Stimulated activated CD4-positive, alpha-beta T cell treated with anti-CD3 and anti-CD28 coated beads, TNF-alpha, amount 100 ng/mL, for 24 hours (primary cell): Measurements from ENCODE around the gene ST6GALNAC6.

Source experiments
- DNase-seq, 3 experiments: peaks; one replicate each; pipeline ENCODE4 v3.0.0-alpha.2; 2020; ENCODE audit warnings: low read depth in 3 of 3

The ST6GALNAC6 gene

DNA sequence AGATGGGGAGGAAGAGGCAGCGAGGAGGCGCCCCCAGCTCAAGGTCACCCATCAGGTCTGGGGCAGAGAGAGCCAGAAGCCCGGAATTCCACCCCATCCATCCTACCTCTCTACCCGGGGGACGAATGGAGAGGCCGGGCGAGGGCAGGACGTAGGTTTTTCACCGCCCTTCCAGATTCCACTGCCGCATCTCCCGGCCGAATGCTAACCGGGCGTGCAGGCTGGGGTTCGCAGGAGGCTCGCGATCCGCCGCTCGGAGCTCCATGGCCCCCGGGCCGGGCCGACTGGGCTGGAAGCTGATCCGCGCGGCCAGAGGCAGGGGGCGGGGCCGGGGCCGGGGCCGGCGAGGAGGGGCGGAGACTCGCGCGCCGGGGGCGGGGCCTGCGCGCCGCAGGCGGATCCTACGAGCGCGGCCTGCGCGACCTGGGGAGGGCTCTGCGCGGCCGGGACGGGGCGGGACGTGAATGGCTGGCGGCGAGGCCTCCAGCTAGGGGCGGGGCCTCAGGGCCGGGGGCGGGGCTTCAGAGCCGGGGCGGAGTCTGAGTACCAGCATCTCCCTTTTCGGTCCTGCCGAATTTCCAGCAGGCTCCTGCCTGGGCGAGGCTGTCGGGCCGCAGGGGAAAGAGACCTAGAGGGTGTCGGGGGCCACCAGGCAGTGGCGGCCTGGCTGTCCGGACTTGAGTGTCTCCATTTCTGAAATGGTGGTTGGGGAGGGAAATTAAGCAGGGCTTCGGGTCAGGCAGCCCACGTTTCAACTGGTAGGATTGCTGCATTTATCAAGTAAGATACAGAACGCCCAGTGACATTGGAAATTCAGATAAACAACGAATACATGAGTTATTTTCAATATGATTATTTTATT is 17.5 kb upstream of the ST6GALNAC6 start, which contains the start of gene ST6GALNAC4:
Gene ST6GALNAC4, minus strand, starts transcription at position 322 of the 862 bp plus-strand sequence. CDS start 622 bp downstream, outside the sequence.
- DNase-seq, result peak; percentile 92 to 98 (median 92)

DNA sequence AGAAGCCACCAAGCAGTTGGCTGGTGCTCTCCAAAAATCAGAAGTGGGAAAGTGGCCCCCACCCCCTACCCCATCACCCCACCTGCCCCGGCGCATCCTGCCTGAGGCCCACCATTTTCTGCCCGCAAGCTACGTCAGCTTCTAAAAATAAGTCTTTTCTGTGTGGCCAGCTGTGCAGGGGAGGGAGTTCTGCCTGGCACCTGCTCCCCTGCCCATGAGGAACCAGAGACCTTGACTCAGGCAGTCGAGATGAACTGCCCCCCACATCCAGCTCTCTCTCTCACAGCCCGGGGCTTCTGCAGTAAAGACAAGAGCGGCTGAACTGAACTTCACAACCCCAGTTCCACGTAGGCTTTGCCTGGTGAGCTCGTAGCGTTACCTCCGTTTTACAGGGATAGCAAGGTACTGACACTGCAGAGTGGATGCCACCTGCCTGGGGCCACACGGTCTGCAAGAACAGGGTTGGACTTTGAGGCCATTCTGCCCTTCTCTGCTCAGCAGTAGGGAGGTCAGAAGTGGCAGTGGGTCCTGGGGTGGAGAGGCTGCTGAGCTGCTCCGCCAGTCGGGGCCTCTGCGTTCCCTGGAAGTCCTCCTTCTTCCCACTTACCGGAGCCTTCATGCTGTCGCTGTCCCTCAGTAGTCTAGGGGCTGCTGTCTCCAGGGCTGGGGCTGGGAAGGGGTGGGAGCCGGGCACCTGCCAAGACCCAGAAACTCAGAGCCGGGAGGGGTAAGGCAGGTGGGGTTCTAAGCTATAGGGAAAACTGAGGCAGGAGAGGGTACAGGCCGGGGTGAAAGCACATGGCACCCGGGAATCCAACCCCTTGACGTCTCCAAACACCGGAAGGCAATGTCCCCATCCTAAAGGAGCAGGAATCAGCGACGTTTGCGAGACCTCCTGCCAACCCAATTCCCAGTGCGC is 16.7 kb upstream of the ST6GALNAC6 start:
- no peak for DNase-seq

DNA sequence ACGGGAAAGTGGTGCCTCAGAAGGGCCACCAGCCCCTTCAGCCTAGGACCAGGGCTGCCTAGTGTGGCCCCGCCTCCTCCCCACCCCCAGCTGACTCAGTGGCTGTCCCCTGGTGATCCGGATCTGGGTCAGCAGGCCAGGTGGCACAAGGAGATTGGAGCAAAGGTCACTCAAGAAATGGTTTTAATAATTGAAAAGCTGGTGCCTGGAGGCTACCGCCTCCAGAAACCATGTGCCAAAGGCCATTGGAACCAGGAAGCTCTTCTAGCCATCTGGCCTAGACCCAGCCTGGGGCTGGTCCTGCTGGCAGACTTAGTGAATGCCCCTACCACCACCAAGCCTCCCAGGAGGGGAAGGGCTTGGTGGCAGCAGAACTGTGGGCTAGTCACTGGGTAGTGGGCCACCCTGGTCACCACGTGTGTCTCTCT is 15.9 kb upstream of the ST6GALNAC6 start:
- no peak for DNase-seq

DNA sequence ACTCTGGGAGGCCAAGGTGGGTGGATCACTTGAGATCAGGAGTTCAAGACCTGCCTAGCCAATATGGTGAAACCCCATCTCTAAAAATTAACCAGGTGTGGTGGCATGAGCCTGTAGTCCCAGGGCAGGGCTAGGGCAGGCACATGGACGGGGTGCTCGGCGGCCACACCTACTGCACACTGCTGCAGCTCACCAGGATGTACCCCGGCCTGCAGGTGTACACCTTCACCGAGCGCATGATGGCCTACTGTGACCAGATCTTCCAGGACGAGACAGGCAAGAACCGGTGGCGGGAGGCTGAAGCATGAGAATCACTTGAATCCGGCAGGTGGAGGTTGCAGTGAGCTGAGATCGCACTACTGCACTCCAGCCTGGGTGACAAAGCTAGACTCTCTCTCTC is 14.3 kb upstream of the ST6GALNAC6 start:
- DNase-seq, result no peak

DNA sequence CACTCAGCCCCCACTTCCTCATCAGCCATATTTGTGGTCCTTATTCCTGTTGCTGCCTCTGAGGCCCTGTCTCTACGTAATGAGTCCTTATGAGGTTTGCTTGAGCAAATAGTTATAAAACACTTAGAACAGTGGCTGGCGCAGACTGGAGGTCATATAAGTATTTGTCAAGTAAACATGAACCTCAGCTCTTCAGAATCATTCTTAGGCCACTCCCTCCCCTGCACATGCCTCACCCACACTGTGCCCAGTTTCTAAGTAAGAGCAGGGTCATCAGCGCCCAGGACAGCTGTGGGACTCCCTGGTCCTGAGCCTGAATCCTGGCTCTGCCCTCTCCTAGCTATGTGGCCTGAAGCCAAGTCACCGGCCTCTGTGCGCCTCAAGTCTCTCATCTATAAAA is 13.5 kb upstream of the ST6GALNAC6 start:
- no peak for DNase-seq

DNA sequence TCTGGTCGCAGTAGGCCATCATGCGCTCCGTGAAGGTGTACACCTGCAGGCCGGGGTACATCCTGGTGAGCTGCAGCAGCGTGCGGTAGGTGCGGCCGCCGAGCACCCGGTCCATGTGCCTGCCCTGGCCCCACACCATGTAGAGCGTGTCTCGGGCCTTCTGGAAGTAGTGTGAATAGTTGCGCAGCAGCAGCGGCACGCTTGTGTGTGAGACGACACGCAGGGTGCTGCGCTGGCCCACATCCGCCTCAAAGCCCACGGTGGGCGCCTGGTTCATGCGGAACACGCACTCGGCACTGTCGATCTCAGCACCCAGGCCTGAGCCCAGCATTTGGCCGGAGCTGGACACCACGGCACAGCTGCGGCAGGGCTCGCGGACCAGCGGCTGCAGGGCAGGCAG is 12.9 kb upstream of the ST6GALNAC6 start:
- no peak for DNase-seq

DNA sequence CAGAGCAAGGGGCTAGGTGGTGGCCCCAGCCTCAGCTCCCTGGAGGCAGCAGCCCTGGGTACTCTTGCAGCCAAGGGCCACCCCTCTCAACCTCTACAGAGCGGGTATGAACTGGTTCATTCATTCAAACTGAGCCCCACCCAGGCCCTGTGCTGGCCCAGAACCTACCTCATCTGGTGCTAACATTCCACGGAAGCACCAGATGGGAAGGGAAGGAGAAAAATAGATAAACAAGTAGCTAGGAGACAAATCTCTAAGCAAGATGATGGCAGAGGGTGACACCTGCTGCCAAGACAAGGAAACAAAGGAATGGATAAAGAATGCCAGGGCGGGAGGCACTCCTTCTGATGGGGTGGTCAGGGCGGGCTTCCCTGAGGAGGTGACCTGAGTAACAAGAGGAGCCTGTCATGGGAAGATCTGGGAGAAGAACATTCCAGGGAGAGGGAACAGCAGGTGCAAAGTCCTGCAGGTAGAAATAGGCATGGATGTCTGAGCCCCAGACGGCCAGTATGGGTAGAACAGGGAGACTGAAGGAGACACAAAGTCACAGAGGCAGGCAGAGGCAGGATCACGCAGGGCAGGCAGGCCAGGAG is 11.3 kb upstream of the ST6GALNAC6 start:
- no peak for DNase-seq

DNA sequence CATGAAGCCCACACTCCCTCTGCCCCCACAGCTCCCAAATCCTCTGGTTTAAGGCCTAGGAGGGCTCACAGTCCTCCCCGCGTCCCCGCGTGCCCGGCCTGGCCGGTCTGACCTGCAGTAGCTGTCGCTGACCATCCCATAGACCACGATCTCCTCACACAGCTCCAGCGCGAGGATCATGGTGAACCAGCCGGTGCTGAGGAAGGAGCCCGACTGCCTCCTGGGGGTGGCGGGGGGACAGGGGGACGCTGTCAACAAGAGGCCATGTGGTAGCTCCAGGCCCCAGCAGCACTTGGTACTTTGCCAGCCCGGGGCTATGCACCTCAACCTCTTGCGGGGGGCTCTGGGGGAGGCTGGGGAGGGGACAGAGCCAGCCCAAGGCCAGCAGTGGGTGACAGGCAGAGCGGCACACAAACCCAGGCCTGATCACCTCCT is 10.5 kb upstream of the ST6GALNAC6 start:
- DNase-seq, result no peak

DNA sequence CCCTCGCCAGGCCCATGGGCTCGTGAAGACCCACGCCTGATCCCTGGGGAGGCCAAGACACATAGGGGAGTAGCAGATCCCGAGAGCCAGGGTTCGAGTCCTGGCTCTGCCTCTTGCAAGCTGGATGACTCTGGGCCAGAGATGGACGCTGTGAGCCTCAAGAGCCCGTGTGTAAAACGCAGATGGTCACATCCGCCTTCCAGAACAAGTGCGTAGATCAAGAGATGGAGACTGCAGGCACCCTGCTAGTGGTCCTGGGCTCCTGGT is 9.2 kb upstream of the ST6GALNAC6 start:
- DNase-seq, result no peak

DNA sequence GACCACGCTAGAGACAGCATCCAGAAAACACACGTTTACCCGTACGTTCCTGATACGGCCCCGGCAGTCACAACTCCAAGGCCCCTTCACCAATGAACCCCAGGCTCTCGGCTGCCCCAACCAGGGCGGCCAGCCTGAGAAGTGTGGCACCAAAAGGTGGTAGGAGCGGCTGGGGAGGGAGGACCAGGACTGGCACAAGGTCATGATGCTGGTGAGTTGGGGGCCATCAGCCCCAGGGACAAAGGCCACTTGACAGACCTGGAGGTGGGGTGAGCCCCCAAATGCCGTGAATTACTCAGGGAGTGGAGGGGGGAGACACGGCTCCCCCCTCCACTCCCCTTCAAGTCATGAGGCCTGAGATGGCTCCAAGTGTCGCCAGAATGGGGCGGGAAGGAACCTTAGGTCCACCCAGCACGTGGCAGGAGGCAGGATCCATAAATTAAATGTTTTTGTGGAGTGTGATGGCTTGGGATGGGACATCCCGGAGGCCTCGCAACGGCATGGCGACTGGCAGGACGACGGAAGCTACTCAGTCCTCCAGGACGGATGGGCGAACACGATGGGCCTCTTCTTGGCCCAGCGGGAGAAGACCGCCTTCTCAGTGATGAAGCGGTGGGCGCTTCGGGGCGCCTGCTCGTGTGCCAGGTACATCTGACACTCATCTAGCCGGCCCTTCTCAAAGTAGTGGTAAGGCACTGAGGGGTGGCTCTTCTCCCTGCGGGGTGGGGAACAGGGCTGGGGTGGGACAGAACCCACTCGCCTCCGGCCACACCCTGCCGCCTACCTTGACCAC is 8.7 kb upstream of the ST6GALNAC6 start:
- no peak for DNase-seq

DNA sequence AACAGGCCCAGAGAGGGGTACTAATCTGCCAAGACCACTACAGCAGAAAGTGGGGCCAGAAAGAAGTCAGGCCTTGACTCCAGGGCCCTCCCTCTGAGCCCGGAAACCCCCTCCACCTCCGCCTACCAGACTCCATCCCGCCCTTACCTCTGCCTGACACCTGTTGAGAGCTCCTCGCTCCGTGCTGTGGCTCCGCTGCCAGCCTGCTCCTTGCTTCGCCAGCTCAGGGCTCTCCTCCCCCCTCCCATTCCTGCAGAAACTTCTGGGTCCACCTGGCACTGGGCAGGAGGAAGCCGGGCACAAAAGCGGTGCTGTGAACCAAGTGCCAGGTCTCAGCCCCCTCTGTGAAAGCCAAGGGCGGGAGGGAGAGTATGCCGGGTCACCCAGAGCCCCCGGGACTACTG is 6.4 kb upstream of the ST6GALNAC6 start:
- peak in 2 of 3 experiments; percentile 45 to 52 for DNase-seq

DNA sequence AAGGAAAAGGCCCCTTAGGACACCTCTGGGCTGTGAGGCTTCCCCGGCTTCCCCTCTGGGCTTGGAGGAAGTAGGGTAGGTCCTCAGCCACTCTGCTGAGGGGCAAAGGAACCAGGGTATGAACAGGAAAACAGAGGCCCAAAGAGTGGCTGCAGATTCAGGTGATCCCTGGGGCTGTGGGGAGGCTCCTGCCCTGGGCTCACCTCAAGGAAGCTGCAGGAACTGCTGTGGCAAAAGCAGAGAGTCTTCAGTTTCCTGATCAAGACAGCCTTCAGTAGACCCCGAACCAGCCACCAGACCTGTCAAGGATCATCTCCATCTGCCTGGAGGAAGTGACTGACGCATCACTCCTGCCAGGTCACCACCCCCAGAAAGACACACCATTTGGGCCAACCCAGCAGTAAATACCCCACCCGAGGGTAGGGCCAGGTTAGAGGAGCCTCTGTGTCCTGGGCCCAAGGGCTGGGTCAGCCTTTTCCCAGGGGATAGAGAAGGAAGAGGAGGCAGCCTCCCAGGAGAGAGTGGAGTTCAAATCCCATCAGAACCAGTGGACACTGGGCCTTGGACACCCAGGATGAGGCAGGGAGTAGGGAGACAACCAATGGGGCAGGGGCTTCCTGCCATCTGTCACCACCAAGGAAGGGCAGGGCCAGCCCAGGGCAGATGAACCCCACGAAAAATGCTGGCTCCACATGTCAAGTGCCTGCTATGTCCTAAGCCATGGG is 5.8 kb upstream of the ST6GALNAC6 start:
- no peak for DNase-seq

DNA sequence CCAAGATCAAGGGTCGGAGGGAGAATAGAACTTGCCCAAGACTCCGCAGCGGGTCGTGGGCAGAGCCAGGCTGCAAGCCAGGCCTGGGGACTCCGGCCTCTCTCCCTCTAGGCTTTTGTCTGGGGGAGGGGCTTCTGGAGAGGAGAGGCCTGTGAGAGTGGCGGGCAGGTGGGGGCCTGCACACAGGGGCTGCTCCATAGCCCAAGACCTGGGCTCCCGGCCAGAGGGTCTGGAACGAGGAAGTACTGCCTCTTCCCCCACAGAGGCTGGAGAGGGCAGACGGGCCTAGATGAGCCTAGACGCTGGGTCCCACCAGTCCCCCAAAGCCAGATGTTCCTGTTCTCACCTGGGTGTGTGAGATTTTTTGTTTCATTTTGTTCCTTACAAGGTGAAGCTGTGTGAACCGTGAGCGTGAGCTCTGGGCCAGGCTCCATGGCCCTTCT is 5.2 kb upstream of the ST6GALNAC6 start:
- no peak for DNase-seq

DNA sequence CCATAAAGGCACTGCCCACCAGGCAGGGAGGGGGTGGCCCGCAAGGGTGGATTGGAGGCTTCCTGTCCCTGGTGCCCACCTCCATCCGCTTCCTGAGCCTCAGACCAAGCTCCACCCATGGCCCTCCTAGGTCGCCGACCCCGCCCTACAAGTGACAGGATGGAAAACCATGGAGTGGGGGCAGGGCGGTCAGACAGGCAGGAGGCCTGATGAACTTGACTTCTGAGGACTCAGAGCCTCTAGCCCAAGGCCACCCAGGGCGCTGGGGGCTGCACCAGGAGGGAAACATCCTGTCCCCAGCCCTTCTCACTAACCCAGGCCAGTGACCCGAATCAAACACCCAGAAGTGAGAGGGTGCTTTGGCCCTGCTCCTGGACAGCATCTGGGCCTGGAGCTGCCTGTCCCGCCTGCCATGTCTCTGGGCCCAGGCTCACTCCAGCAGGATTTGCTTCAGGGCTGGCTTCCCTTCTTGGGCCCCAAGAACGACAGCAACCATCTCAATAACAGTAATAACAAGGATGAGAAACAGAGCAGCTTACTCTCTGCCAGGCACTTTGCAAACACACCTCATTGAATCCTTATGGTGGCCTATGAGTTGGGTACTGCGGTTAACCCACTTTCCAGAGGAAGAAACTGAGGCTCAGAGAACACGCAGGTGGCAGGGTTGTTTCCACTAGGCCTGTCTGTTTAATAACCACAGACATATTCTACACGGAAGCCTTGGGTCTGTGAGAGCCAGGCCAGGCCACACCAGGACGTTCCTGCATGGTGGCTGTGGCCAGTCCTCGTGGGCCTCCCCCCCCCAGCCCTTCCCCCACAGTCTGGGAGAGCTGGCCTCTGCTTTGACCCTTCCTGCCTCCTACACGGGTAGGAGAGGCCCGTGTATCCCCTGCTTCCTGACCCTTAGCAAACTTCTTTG is 4.4 kb upstream of the ST6GALNAC6 start:
- peak in 2 of 3 experiments; percentile 59 to 88 for DNase-seq

DNA sequence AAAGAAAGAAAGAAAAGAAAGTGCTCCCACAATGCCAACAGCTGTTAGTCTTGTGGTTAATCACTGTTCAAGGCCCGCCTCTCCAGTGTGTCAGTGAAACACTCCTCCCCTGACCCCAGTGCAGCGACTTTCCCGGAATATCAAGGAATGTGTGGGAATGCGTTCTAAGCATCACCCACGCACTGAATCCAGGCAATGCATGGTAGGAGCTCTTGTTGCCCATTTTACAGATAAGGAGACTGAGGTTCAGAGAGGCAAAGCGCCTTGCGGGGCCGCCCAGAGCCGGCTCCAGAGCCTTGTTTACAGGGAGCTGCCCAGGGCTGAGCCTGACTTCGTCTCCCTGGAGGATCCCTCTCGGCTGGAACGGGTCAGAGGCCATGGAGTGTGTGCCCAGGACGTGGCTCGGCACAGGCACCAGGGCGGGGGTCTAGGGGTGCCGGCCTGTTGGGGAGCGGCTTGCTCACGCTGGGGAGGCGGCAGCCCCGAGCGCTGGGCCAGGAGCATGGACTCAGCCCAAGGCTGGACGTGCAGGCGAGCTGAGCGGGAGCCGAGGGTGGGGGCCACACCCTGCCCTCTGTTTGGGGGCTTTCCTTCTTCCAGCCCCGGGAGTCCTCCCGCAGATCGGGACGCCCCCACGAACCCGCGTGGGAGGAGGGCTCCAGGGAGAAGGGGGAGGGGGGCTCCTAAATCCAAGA is 823 bp downstream of the ST6GALNAC6 start:
- no peak for DNase-seq

DNA sequence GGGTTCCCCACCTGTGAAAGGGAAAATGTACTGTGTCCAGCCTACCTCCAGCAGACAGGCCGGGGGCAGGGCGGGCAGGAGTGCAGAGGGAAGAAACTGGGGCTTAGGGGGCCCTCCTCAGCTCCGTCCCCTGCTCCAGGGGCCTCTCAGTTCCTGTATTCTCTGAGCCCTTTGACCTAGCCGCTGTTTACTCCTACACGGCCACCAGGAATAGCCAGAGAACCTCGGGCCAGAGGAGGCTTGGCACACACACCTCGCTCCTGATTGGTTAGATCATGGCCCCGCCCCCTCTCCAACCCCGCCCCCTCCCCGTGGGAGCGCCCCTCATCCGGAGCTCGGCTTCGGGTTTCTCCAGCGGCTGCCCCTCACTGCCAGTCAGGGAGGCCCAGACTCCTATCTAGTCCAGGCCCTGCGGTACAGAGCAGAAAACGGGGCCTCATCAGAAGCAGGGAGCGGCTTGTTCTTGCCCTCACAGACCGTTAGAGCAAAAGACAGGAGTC is 2.2 kb downstream of the ST6GALNAC6 start:
- peak in 1 of 3 experiments; percentile 44 for DNase-seq

DNA sequence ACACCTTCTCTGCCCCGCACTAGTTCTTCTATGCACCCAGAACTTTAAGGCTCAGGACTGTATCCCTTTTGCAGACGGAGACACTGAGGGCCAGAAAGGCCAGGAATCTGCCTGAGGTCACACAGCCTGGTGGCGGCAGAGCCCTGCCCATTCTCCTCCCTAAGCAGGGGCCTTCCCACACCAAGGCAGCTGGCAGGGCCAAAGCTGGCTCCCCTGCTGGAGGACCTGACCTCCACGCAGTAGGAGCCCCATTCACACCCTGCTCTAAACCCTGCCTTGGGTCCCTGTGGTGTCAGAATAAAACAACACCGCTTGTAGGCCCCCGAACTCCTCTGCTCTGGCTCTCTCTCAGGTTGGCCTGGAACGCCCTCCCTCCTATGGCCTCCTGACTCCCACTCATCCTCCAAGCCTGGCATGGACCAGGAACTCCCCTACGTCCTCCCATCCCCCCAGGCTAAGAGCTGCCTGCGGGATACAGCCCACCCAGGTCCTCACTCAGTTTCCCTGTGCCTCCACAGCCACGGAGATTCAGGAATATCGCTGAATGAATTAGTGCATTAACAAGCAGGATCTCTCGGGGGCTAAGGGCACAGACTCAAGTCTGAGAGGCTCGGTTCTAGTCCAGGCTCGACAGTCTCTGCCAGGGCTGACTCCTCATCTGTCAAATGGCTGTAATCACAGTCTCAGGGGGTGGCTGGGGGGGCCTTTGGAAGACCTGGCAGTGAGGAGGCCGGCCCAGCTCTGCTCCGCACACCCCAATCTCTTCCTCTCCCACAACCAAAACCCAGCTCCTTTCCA is 2.8 kb downstream of the ST6GALNAC6 start:
- no peak for DNase-seq

DNA sequence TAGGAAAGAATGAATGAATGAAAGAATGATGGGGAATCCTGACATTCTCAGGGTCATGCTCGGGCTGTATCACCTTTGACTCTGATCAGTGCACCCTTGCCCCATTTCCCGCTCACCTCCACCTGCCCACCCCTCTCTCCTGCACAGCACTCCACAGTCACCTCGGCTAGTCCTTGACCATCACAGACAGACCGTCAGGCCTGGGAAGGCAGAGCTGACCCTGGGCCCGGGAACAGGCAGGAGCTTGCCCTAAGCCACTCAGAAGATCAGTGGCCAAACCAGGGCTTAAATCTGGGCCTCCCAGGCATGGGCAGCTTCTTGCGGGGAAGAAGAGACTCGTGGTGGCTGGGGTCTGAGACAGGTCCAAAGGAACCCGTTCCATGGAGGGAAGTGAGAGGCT is 3.6 kb downstream of the ST6GALNAC6 start:
- no peak for DNase-seq
